ENCODE data around the gene KCNQ2.

GRCh38 chr20:63448031-63448430, 24.4 kb downstream of the KCNQ2 start:
- TF ChIP-seq CTCF (IDR thresholded peaks at IDR 0.05) (no peak), POLR2A (IDR thresholded peaks at IDR 0.05) (no peak)

Data from ovary (tissue), 3 donors.